ENCODE data around the gene MSTO1.
A peak's percentile ranks its signal among the peaks of the same experiment; 100 is the strongest.

Gene MSTO1

GRCh38 chr1:155645648-155646047 lies 35.6 kb downstream of the MSTO1 start:
- no peak for FAIRE-seq
- TF ChIP-seq CTCF (IDR thresholded peaks at IDR 0.05; ENCODE audit: insufficient read depth, missing control alignments), result no peak
- DNase-seq (ENCODE audit: insufficient read length, low spot score), result no peak

DNA sequence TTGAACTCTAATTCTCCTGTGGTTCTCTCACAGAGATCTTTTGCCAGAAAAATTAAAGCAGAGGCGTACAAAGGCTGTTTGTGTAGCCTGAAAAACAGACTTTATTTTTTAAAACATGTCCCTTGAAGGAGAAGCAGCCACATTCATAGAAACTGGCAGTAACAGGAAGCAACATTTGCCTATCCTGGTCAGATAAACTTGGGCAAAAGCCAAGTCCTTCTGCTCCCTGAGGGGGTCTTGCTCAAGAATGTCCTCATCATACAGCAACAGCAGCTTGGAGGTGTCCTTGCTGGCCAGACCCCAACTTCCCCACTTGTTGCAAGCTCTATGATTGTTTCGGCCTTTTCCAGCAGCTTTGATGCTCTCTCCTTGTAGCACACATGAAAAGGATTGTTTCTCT lies 36.3 kb downstream of the MSTO1 start:
- no peak for FAIRE-seq
- TF ChIP-seq CTCF (IDR thresholded peaks at IDR 0.05; ENCODE audit: insufficient read depth, missing control alignments), result no peak
- no peak for DNase-seq (ENCODE audit: insufficient read length, low spot score)

GRCh38 chr1:155648207-155649147 lies 38.5 kb downstream of the MSTO1 start:
- FAIRE-seq, result no peak
- no peak for DNase-seq (ENCODE audit: insufficient read length, low spot score)

GRCh38 chr1:155649676-155650075 lies 39.7 kb downstream of the MSTO1 start:
- FAIRE-seq (no peak), DNase-seq (ENCODE audit: insufficient read length, low spot score) (no peak)
- no peak for TF ChIP-seq CTCF (IDR thresholded peaks at IDR 0.05; ENCODE audit: insufficient read depth, missing control alignments)

More at GRCh38 chr1:155648207-155649147, 38.5 kb downstream of the MSTO1 start:
- peak; percentile 52 for TF ChIP-seq CTCF (IDR thresholded peaks at IDR 0.05; ENCODE audit: insufficient read depth, missing control alignments)

GRCh38 chr1:155650231-155650757 lies 40.3 kb downstream of the MSTO1 start:
- FAIRE-seq, result no peak
- TF ChIP-seq CTCF (IDR thresholded peaks at IDR 0.05; ENCODE audit: insufficient read depth, missing control alignments), result no peak
- no peak for DNase-seq (ENCODE audit: insufficient read length, low spot score)

DNA sequence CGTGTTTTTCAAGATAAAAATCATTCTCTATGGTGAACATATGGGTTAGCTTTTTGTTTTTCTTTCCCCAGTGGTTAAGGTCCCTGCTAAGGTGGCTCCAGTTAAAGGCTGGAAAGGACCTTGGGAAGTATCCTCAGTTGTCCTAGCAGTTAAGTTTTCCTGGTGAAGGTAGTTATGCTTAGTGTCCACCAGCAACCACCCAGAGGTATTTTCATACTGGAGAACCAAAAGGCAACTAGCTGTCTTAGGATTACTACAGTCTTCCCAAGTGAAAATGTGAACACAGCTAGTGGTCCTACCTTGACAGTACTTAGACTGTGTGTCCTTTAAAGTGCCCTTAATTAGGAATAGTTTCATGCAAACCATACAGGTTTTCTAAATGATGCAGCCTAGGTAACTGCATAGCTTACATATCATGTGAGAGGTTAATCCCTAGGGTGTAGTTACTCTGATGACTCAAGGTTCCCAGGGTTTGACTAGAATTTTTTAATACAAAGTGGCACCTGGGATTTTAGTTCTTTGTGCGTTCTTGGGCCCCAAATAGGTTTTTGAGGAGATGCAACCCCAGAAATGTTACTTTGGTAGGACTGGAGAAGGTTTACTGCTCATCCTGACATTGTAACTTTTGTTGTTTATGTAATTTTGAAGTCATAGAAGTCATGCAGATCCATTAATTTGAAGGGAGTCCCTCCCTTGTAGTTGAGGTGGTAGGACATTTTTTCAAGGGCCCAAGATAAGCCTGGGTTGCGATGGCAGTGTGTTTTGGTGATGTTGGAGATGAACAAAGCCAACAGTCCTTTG lies 42.0 kb downstream of the MSTO1 start:
- TF ChIP-seq CTCF (IDR thresholded peaks at IDR 0.05; ENCODE audit: insufficient read depth, missing control alignments), result no peak
- DNase-seq (ENCODE audit: insufficient read length, low spot score), result no peak
- FAIRE-seq, result no peak

Data from D721Med (cell line).